Neural cell (in vitro differentiated cells): ENCODE data around the gene HDAC9. TPM values are rescaled to one million over a fixed set of nuclear protein-coding genes. Genes with fewer than 3 reads are reported as not detected.

Source experiments
- H2AFZ ChIP-seq: fragments of 200-600, 300-800 bp; sonication (generic), shearing (Covaris generic); 2 replicates; pipeline ENCODE4 v1.6.0; 2014; ENCODE audit warnings: low read depth, mild to moderate bottlenecking, antibody characterized with exemption, low read length, moderate library complexity
- H3F3A ChIP-seq: fragments of 200-600 bp; shearing (Covaris generic); 2 replicates; pipeline ENCODE4 v1.6.1; 2016; ENCODE audit warnings: mild to moderate bottlenecking, moderate library complexity, mixed read lengths, antibody characterized with exemption, low read length; ENCODE audit not compliant: insufficient read depth, poor library complexity, severe bottlenecking
- H3K27ac ChIP-seq: fragments of 200-600, 300-800 bp; sonication (generic), shearing (Covaris generic); 2 replicates; pipeline ENCODE4 v1.5.1; 2014; ENCODE audit warnings: mild to moderate bottlenecking, low read length, moderate library complexity
- H3K27me3 ChIP-seq: fragments of 300-800, 200-600 bp; sonication (generic), shearing (Covaris generic); 2 replicates; pipeline ENCODE4 v1.6.0; 2014; ENCODE audit warnings: mild to moderate bottlenecking, low read depth, low read length, moderate library complexity; ENCODE audit not compliant: insufficient read depth
- H3K36me3 ChIP-seq: fragments of 300-800, 200-600 bp; sonication (generic), shearing (Covaris generic); 2 replicates; pipeline ENCODE4 v1.5.1; 2014; ENCODE audit warnings: mild to moderate bottlenecking, antibody characterized with exemption, low read length, moderate library complexity; ENCODE audit not compliant: insufficient read depth
- H3K4me2 ChIP-seq: fragments of 300-800, 200-600 bp; sonication (generic), shearing (Covaris generic); 2 replicates; pipeline ENCODE4 v1.6.0; 2014; ENCODE audit warnings: mild to moderate bottlenecking, low read length
- H3K4me3 ChIP-seq: fragments of 300-800, 200-600 bp; sonication (generic), shearing (Covaris generic); 2 replicates; pipeline ENCODE4 v1.5.1; 2014; ENCODE audit warnings: mild to moderate bottlenecking, low read length, moderate library complexity
- H3K79me2 ChIP-seq: fragments of 200-600 bp; shearing (Covaris generic); replicated peaks from 2 replicates; pipeline ENCODE4 v1.6.0; 2014; ENCODE audit warnings: mild to moderate bottlenecking, low read length, moderate library complexity; ENCODE audit not compliant: insufficient read depth
- H3K9ac ChIP-seq: fragments of 300-800, 200-600 bp; sonication (generic), shearing (Covaris generic); 2 replicates; pipeline ENCODE4 v1.6.1; 2016; ENCODE audit warnings: mild to moderate bottlenecking, low read length, mixed read lengths
- H3K9me2 ChIP-seq: fragments of 200-600 bp; shearing (Covaris generic); 2 replicates; pipeline ENCODE4 v1.6.1; 2016; ENCODE audit warnings: mild to moderate bottlenecking, low read length, mixed read lengths; ENCODE audit not compliant: insufficient read depth
- H3K9me3 ChIP-seq: fragments of 200-600, 300-800 bp; sonication (generic), shearing (Covaris generic); 2 replicates; pipeline ENCODE4 v1.6.1; 2016; ENCODE audit warnings: mild to moderate bottlenecking, mixed run types, low read length, moderate library complexity, mixed read lengths
- H4K20me1 ChIP-seq: fragments of 200-600 bp; shearing (Covaris generic); 2 replicates; pipeline ENCODE4 v1.6.1; 2016; ENCODE audit warnings: mild to moderate bottlenecking, mixed run types; ENCODE audit not compliant: insufficient read depth
- EP300 ChIP-seq: fragments of 450-650 bp; conservative IDR thresholded peaks from 2 replicates; pipeline ENCODE4 v1.6.1; 2014; ENCODE audit warnings: antibody characterized with exemption, mild to moderate bottlenecking, moderate library complexity; ENCODE audit not compliant: poor library complexity, severe bottlenecking
- EZH2 ChIP-seq: fragments of 200-600, 300-800 bp; shearing (Covaris generic), sonication (generic); IDR thresholded peaks from 2 replicates; pipeline ENCODE4 v1.6.1; 2014; ENCODE audit warnings: antibody characterized with exemption, low read length, borderline replicate concordance, mild to moderate bottlenecking; ENCODE audit not compliant: insufficient read depth, poor library complexity, severe bottlenecking
- MXI1 ChIP-seq: fragments of 450-650 bp; conservative IDR thresholded peaks from 2 replicates; pipeline ENCODE4 v1.6.1; 2014; ENCODE audit warnings: antibody characterized with exemption, mild to moderate bottlenecking; ENCODE audit not compliant: poor library complexity, severe bottlenecking
- POLR2AphosphoS5 ChIP-seq: IDR thresholded peaks from 2 replicates; pipeline ENCODE4 v1.6.1; 2012
- RAD21 ChIP-seq: fragments of 450-650 bp; conservative IDR thresholded peaks from 2 replicates; pipeline ENCODE4 v1.6.1; 2014; ENCODE audit warnings: antibody characterized with exemption, mild to moderate bottlenecking, moderate library complexity
- SMC3 ChIP-seq: fragments of 450-650 bp; conservative IDR thresholded peaks from 2 replicates; pipeline ENCODE4 v1.6.1; 2014; ENCODE audit warnings: antibody characterized with exemption, mild to moderate bottlenecking, moderate library complexity; ENCODE audit not compliant: poor library complexity
- TAF1 ChIP-seq: IDR thresholded peaks from 2 replicates; pipeline ENCODE4 v1.6.1; 2012; ENCODE audit warnings: low read depth
- polyA plus RNA-seq: library from polyadenylated mRNA; depleted of rRNA; stranded (reverse); fragments of >200 nt; gene quantifications from 2 replicates; pipeline ENCODE4 v1.2.3, GENCODE V29; 2014
- TF ChIP-seq, protein P1 (sequence below): fragments of 450-650 bp; IDR thresholded peaks from 2 replicates; pipeline ENCODE4 v1.5.1; 2014; ENCODE audit warnings: antibody characterized with exemption, mild to moderate bottlenecking, moderate library complexity; ENCODE audit not compliant: poor library complexity, severe bottlenecking
- TF ChIP-seq, protein P2 (sequence below): IDR thresholded peaks from 2 replicates; pipeline ENCODE4 v1.6.1; 2012; ENCODE audit warnings: borderline replicate concordance

HDAC9 gene
- polyA plus RNA-seq, 1 donor from 2014 or later, result 15.9 TPM

DNA sequence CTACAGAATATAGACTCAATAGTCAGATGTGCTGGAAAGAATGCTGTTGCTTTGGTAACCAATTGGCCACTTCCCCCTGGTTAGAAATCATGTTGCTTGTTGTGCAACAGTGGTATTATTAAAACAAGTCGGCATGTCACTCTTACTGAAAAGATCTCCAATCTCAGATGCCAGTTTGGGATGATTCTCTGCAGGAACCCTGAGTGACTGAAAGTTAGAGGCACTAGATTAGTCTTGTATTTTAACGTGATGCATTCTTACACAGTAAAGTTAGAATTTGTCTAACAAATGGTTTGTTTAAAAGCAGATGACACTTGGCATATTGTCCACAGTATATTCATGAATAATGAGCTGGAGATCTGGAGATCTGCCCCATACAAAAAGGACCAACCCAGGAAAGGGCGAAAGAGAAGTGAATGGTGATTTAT, 334.3 kb downstream of the HDAC9 start:
- Histone ChIP-seq H3K79me2 (no peaks in the 10 kb centered on the region), H3K27ac (no peak overlapping the region), H3K36me3 (no peaks in the 10 kb centered on the region), H3K4me2 (no peak overlapping the region), H3K27me3 (no peaks in the 10 kb centered on the region), H3F3A (no peaks in the 10 kb centered on the region), H4K20me1 (no peaks in the 10 kb centered on the region), H2AFZ (no peak overlapping the region), H3K9me2 (no peaks in the 10 kb centered on the region), H3K9me3 (no peaks in the 10 kb centered on the region), H3K4me3 (no peak overlapping the region), H3K9ac (no peak overlapping the region)
- TF ChIP-seq TAF1, result no peak
- TF ChIP-seq POLR2AphosphoS5, result no peak
- TF ChIP-seq MXI1, result no peak
- TF ChIP-seq, protein P1, sequence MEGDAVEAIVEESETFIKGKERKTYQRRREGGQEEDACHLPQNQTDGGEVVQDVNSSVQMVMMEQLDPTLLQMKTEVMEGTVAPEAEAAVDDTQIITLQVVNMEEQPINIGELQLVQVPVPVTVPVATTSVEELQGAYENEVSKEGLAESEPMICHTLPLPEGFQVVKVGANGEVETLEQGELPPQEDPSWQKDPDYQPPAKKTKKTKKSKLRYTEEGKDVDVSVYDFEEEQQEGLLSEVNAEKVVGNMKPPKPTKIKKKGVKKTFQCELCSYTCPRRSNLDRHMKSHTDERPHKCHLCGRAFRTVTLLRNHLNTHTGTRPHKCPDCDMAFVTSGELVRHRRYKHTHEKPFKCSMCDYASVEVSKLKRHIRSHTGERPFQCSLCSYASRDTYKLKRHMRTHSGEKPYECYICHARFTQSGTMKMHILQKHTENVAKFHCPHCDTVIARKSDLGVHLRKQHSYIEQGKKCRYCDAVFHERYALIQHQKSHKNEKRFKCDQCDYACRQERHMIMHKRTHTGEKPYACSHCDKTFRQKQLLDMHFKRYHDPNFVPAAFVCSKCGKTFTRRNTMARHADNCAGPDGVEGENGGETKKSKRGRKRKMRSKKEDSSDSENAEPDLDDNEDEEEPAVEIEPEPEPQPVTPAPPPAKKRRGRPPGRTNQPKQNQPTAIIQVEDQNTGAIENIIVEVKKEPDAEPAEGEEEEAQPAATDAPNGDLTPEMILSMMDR, result no peak
- no peak for TF ChIP-seq EP300
- TF ChIP-seq EZH2, result no peak
- no peak for TF ChIP-seq SMC3

DNA sequence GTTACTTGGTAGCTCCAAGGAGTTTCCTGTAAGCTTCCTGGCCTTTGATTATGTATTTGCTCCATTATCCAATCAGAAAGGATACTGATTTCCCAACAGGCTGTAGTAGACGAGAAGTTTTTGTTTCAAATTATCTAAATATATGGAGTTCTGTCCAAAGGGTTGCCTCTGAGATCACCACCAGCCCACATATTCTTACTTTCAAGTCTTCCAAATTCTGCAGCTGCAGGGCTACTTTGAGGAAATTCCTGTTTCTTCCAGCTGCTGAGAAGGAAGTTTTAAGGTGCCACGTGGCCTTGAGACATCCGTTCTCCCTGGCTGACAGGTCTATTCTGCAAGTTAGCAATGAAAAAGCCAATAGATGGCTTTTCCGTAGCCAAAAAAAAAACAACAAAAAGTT, 335.9 kb downstream of the HDAC9 start:
- H3K4me2 ChIP-seq, result no peak overlapping the region
- H3K9me2 ChIP-seq, result no peaks in the 10 kb centered on the region

DNA sequence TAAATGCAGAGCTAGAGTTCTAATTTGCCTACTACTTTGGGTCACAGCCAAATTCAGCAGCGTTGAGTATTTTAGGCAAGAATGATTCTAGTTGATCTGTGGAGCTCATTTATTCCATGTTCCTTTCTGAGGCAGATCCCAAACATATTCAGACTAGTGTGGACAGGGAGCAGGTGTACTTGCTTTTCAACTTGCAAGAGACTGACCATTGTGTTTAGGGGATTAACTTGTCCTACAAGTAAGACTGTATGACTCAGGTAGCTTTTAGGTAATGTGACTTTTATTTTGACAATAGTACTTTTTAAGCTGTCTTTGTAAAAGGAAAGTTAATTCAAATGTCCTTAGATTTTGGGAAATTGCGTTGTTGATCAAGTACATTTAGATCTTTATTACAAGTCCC, 336.4 kb downstream of the HDAC9 start:
- Histone ChIP-seq H3K36me3 (no peaks in the 10 kb centered on the region), H3K9me3 (no peaks in the 10 kb centered on the region), H3F3A (no peaks in the 10 kb centered on the region), H4K20me1 (no peaks in the 10 kb centered on the region), H3K27ac (no peak overlapping the region), H3K4me2 (no peak overlapping the region), H3K4me3 (no peak overlapping the region), H3K27me3 (no peaks in the 10 kb centered on the region), H3K9me2 (no peaks in the 10 kb centered on the region), H2AFZ (no peak overlapping the region), H3K79me2 (no peaks in the 10 kb centered on the region), H3K9ac (no peak overlapping the region)
- TF ChIP-seq EZH2 (no peak), TAF1 (no peak), RAD21 (no peak), SMC3 (no peak), EP300 (no peak), MXI1 (no peak), POLR2AphosphoS5 (no peak)
- TF ChIP-seq, protein P1, result no peak
- TF ChIP-seq, protein P2, sequence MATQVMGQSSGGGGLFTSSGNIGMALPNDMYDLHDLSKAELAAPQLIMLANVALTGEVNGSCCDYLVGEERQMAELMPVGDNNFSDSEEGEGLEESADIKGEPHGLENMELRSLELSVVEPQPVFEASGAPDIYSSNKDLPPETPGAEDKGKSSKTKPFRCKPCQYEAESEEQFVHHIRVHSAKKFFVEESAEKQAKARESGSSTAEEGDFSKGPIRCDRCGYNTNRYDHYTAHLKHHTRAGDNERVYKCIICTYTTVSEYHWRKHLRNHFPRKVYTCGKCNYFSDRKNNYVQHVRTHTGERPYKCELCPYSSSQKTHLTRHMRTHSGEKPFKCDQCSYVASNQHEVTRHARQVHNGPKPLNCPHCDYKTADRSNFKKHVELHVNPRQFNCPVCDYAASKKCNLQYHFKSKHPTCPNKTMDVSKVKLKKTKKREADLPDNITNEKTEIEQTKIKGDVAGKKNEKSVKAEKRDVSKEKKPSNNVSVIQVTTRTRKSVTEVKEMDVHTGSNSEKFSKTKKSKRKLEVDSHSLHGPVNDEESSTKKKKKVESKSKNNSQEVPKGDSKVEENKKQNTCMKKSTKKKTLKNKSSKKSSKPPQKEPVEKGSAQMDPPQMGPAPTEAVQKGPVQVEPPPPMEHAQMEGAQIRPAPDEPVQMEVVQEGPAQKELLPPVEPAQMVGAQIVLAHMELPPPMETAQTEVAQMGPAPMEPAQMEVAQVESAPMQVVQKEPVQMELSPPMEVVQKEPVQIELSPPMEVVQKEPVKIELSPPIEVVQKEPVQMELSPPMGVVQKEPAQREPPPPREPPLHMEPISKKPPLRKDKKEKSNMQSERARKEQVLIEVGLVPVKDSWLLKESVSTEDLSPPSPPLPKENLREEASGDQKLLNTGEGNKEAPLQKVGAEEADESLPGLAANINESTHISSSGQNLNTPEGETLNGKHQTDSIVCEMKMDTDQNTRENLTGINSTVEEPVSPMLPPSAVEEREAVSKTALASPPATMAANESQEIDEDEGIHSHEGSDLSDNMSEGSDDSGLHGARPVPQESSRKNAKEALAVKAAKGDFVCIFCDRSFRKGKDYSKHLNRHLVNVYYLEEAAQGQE, result no peak

More for the DNA sequence above, 335.9 kb downstream of the HDAC9 start:
- H3K27ac ChIP-seq, result no peak overlapping the region
- no peaks in the 10 kb centered on the region for H3K9me3 ChIP-seq
- H3K27me3 ChIP-seq, result no peaks in the 10 kb centered on the region
- H3K9ac ChIP-seq, result no peak overlapping the region
- no peak overlapping the region for H2AFZ ChIP-seq
- no peaks in the 10 kb centered on the region for H3K36me3 ChIP-seq
- H4K20me1 ChIP-seq, result no peaks in the 10 kb centered on the region
- TF ChIP-seq SMC3 (no peak), EP300 (no peak)
- H3K79me2 ChIP-seq, result no peaks in the 10 kb centered on the region
- no peaks in the 10 kb centered on the region for H3F3A ChIP-seq
- H3K4me3 ChIP-seq, result no peak overlapping the region
